HepG2 (cell line): ENCODE measurements around the gene DDO. TPM values are rescaled to one million over a fixed set of nuclear protein-coding genes. Genes with fewer than 3 reads are reported as not detected.

ENCODE experiments used
- AHDC1 ChIP-seq: sonication (generic); formaldehyde crosslinking; IDR thresholded peaks from 2 replicates; pipeline ENCODE4 v1.5.1; 2020; ENCODE audit warnings: mild to moderate bottlenecking, missing genetic modification reagents, borderline replicate concordance
- AKAP8 ChIP-seq: sonication (generic); formaldehyde crosslinking; IDR thresholded peaks from 2 replicates; pipeline ENCODE4 v1.5.1; 2020; ENCODE audit warnings: mild to moderate bottlenecking, missing genetic modification reagents
- ARID5B ChIP-seq: IDR thresholded peaks from 2 replicates; pipeline ENCODE4 v1.4.0; 2020; ENCODE audit warnings: mild to moderate bottlenecking, missing genetic modification reagents
- ATF1 ChIP-seq: IDR thresholded peaks from 2 replicates; pipeline ENCODE4 v1.6.1; 2016; ENCODE audit warnings: mild to moderate bottlenecking, control low read depth
- GATAD1 ChIP-seq: IDR thresholded peaks from 2 replicates; pipeline ENCODE4 v1.6.1; 2016; ENCODE audit warnings: missing genetic modification reagents, missing compliant biosample characterization
- HNRNPK ChIP-seq: fragments of 200-400 bp; formaldehyde crosslinking; IDR thresholded peaks from 2 replicates; pipeline ENCODE4 v1.6.1; 2018; ENCODE audit warnings: low read length, low read depth, moderate library complexity, mild to moderate bottlenecking; ENCODE audit not compliant: poor library complexity, severe bottlenecking
- KLF11 ChIP-seq: IDR thresholded peaks from 2 replicates; pipeline ENCODE4 v1.6.1; 2016; ENCODE audit warnings: missing compliant biosample characterization
- LBX2 ChIP-seq: sonication (generic); formaldehyde crosslinking; IDR thresholded peaks from 2 replicates; pipeline ENCODE4 v1.5.0; 2020; ENCODE audit warnings: missing genetic modification reagents, mild to moderate bottlenecking, borderline replicate concordance
- LCORL ChIP-seq, 2 experiments: fragments of 450-650 bp in 1 of 2; sonication (generic) in 1 of 2; formaldehyde crosslinking in 1 of 2; IDR thresholded peaks; 2 replicates each; pipeline versions ENCODE4 v1.5.0 to v1.6.1; 2017 to 2020; ENCODE audit warnings: antibody characterized with exemption in 1 of 2, missing genetic modification reagents in 1 of 2
- MATR3 ChIP-seq: sonication (generic); formaldehyde crosslinking; IDR thresholded peaks from 2 replicates; pipeline ENCODE4 v1.4.0; 2020; ENCODE audit warnings: missing genetic modification reagents
- MNT ChIP-seq: fragments of 450-650 bp; IDR thresholded peaks from 2 replicates; pipeline ENCODE4 v1.6.1; 2016
- RELA ChIP-seq: sonication (generic); formaldehyde crosslinking; IDR thresholded peaks from 2 replicates; pipeline ENCODE4 v1.4.0; 2020; ENCODE audit warnings: missing genetic modification reagents
- REXO4 ChIP-seq: sonication (generic); formaldehyde crosslinking; IDR thresholded peaks from 2 replicates; pipeline ENCODE4 v1.8.0; 2022; ENCODE audit warnings: missing genetic modification reagents, mild to moderate bottlenecking, borderline replicate concordance
- ZKSCAN5 ChIP-seq: sonication (generic); formaldehyde crosslinking; IDR thresholded peaks from 2 replicates; pipeline ENCODE4 v1.5.1; 2020; ENCODE audit warnings: mild to moderate bottlenecking, missing genetic modification reagents
- ZNF34 ChIP-seq: sonication (generic); formaldehyde crosslinking; IDR thresholded peaks from 2 replicates; pipeline ENCODE4 v1.4.0; 2020; ENCODE audit warnings: mild to moderate bottlenecking, missing genetic modification reagents, borderline replicate concordance
- ZNF558 ChIP-seq: sonication (generic); formaldehyde crosslinking; IDR thresholded peaks from 2 replicates; pipeline ENCODE4 v1.9.0; 2022; ENCODE audit warnings: mild to moderate bottlenecking, missing genetic modification reagents, borderline replicate concordance
- ZNF703 ChIP-seq: sonication (generic); formaldehyde crosslinking; IDR thresholded peaks from 2 replicates; pipeline ENCODE4 v1.5.1; 2020; ENCODE audit warnings: missing genetic modification reagents, mild to moderate bottlenecking, moderate library complexity, borderline replicate concordance
- ZNF720 ChIP-seq: sonication (generic); formaldehyde crosslinking; IDR thresholded peaks from 2 replicates; pipeline ENCODE4 v1.4.0; 2020; ENCODE audit warnings: missing genetic modification reagents
- ZSCAN21 ChIP-seq: sonication (generic); formaldehyde crosslinking; IDR thresholded peaks from 2 replicates; pipeline ENCODE4 v1.8.0; 2022; ENCODE audit warnings: mild to moderate bottlenecking, missing genetic modification reagents, moderate library complexity, borderline replicate concordance
- ZSCAN31 ChIP-seq: sonication (generic); formaldehyde crosslinking; IDR thresholded peaks from 2 replicates; pipeline ENCODE4 v1.5.0; 2020; ENCODE audit warnings: low read depth, mild to moderate bottlenecking, missing genetic modification reagents
- polyA plus RNA-seq, 8 experiments: library from polyadenylated mRNA; depleted of rRNA in 3 of 8; stranded (reverse) in 7 of 8; unstranded in 1 of 8; fragments of >200 nt; fragmentation: Illumina TruSeq in 4 of 8; extraction: Trizol in 4 of 8; gene quantifications; 2 replicates each; pipeline versions ENCODE4 v1.2.1 to v1.2.3, GENCODE V29; 2011 to 2016; ENCODE audit warnings: low read depth in 4 of 8, missing spikeins in 1 of 8, mixed read lengths in 1 of 8; ENCODE audit not compliant: insufficient read depth in 1 of 8
- total RNA-seq, 5 experiments: library from RNA; depleted of rRNA; stranded (reverse); fragments of >200 nt; fragmentation: Illumina TruSeq; extraction: Trizol; gene quantifications; 2 replicates each; pipeline ENCODE4 v1.2.3, GENCODE V29; 2016; ENCODE audit warnings: low read depth in 1 of 5

DDO gene
- total and polyA plus RNA-seq, 2 of the 13 experiments (the other 11 are each of a cell fraction or from before 2014, with no cell fraction given), result 6.1 to 10.3 TPM

- no peak for TF ChIP-seq ZSCAN31 (CRISPR knock-in tag)
- no peak for TF ChIP-seq AKAP8 (CRISPR knock-in tag)
- no peak for TF ChIP-seq HNRNPK
- TF ChIP-seq ARID5B, result peak; percentile 77
- no peak for TF ChIP-seq MATR3 (CRISPR knock-in tag)
- no peak for TF ChIP-seq LCORL (IDR thresholded peaks at IDR 0.05)
- TF ChIP-seq LCORL (CRISPR knock-in tag; IDR thresholded peaks at IDR 0.05), result no peak
- peak; percentile 76; the same call in 1 of the 2 replicates for TF ChIP-seq AHDC1 (CRISPR knock-in tag)
- no peak for TF ChIP-seq GATAD1 (CRISPR knock-in tag)
- TF ChIP-seq RELA, result no peak
- no peak for TF ChIP-seq KLF11 (CRISPR knock-in tag)
- no peak for TF ChIP-seq ZSCAN21 (CRISPR knock-in tag)
- no peak for TF ChIP-seq ZNF720
- TF ChIP-seq MNT, result no peak
- no peak for TF ChIP-seq REXO4
- no peak for TF ChIP-seq ZNF558 (CRISPR knock-in tag)
- no peak for TF ChIP-seq ZNF34 (CRISPR knock-in tag)
- no peak for TF ChIP-seq ZNF703
- no peak for TF ChIP-seq LBX2 (CRISPR knock-in tag)
- no peak for TF ChIP-seq ZKSCAN5 (CRISPR knock-in tag)
- no peak for TF ChIP-seq ATF1 (CRISPR knock-in tag)
Observed at GRCh38 chr6:110385458-110385863, 29.9 kb downstream of the DDO start (continued).
